Coronary artery (tissue), 2 donors: Measurements from ENCODE around the gene RIPPLY2.

Experiments
- DNase-seq: peaks from one replicate; pipeline ENCODE4 v3.0.0-alpha.2; 2017; ENCODE audit warnings: low spot score
- H3K27ac ChIP-seq, 2 donors: fragments of 200-600 bp; sonication (generic); one replicate each; pipeline ENCODE4 v1.5.1; 2016 to 2019
- H3K4me3 ChIP-seq: fragments of 200-600 bp; sonication (generic); 2 replicates; pipeline ENCODE4 v1.5.1; 2016; ENCODE audit warnings: mild to moderate bottlenecking, moderate library complexity
- TF ChIP-seq, protein P1 (sequence below): fragments of 200-600 bp; sonication (generic); IDR thresholded peaks from one replicate; pipeline ENCODE4 v1.5.1; 2019; ENCODE audit warnings: antibody characterized with exemption

Gene RIPPLY2

DNA sequence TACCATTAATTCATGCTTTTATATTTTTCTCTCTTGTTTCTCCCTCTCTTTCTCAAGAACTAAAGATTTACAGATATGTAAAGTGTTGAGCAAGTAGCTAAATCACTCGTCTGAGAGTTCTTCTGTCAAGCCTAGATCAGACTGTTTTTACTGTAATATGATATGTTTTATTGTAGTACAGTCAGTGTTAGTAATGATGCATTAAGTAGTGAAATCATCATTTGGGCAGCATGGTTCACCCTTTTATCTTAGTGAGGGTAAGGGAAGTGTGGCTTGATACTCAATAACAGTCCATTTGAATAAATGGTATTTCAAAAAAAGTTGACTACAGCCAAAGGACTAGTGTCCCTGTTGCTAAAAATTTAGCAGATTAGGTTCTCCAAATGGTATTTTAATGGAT, 15.5 kb downstream of the RIPPLY2 start:
- TF ChIP-seq, protein P1, sequence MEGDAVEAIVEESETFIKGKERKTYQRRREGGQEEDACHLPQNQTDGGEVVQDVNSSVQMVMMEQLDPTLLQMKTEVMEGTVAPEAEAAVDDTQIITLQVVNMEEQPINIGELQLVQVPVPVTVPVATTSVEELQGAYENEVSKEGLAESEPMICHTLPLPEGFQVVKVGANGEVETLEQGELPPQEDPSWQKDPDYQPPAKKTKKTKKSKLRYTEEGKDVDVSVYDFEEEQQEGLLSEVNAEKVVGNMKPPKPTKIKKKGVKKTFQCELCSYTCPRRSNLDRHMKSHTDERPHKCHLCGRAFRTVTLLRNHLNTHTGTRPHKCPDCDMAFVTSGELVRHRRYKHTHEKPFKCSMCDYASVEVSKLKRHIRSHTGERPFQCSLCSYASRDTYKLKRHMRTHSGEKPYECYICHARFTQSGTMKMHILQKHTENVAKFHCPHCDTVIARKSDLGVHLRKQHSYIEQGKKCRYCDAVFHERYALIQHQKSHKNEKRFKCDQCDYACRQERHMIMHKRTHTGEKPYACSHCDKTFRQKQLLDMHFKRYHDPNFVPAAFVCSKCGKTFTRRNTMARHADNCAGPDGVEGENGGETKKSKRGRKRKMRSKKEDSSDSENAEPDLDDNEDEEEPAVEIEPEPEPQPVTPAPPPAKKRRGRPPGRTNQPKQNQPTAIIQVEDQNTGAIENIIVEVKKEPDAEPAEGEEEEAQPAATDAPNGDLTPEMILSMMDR = no peak
- no peak overlapping the region for H3K4me3 ChIP-seq
- DNase-seq = no peak
- no peak overlapping the region for H3K27ac ChIP-seq

DNA sequence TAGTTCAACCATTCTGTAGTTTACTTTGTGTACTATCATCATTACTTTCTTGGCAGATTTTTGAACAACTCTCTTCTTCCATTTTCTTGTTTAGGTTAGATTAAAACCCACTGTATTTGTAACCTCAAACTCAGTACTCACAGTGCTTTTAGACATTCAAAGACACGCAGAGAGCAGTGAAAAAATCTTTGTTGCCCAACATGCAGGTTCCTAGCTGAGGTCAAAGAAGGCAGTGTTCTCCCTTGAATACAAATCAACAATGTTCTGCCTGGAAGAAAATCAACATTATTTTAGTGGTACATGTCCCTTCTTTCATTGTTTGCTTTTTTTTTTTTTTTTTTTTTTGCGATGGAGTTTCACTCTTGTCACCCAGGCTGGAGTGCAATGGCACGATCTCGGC, 17.5 kb downstream of the RIPPLY2 start:
- no peak for DNase-seq
- Histone ChIP-seq H3K27ac (no peak overlapping the region), H3K4me3 (no peak overlapping the region)
- TF ChIP-seq, protein P1 = no peak

DNA sequence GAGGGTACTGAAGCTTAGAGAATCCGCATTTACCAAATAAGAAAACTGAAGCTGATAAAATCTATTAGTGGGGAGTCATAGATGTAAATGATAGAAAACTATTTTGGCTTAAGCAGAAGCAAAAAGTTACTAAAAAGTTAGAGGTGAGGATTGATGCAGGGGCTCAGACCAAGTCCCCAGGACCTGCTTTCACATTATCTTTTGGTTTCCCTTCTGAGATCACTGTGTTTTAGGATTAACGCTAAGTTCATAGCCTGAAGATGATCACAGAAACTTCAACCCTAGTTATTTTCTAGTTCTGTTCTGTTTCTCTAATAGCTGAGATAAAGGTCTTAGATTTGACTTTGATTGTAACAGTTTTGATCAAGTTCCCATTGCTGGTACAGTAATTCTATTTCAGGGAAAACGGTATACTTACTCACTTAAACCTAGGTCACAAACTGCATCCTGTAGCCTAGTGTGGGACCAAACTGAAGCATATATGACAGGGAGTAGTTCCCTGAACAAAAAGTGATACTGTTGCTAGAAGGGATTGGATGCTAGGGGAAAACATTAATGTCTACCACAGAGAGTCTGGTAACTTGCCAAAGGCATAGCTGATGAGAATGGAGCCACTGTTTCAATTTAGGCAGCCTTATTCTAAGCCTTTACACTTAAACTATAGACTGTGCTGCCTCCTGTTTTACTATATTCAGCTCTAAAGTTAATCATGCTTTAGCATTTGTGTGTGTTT, 19.4 kb downstream of the RIPPLY2 start:
- TF ChIP-seq, protein P1 = no peak
- H3K4me3 ChIP-seq = no peak overlapping the region
- DNase-seq = no peak
- no peak overlapping the region for H3K27ac ChIP-seq

DNA sequence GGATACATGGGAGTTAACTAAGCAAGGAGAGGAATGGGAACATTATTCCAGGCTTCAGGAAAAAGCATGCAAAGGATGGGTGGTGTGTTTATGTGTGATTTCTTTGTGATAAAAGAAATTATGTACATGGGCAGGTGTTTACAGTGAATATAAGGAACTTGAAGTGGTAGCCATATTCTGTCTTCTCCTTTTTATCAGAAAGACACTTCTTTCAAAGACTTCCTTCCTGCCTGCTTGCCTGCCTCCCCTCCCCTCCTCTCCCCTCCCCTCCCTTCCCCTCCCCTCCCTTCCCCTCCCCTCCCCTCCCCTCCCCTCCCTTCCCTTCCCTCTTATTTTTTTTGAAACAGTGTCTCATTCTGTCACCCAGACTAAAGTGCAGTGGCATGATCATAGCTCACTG, 20.7 kb downstream of the RIPPLY2 start:
- Histone ChIP-seq H3K4me3 (no peak overlapping the region), H3K27ac (no peak overlapping the region)
- no peak for DNase-seq
- TF ChIP-seq, protein P1 = no peak

DNA sequence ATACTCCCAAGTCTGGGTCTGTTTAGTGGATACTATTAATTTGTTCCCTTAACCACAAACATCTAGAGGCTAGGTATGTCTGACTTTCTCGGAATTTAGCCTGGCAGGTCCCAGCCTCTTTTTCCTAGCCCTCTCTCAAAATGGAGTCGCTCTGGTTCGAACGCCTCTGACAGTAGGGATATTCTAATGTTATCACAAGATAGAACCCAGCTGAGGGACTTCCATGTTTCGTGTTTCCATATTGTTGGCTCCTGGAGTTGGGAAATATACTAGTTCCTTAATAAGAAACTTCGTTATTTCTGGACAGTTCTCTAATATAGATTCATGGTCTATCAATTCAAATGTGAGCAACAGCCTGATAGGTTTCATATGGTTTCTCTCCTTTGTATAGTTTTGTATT, 22.7 kb downstream of the RIPPLY2 start:
- no peak overlapping the region for H3K4me3 ChIP-seq
- no peak for DNase-seq
- no peak overlapping the region for H3K27ac ChIP-seq
- TF ChIP-seq, protein P1 = no peak

DNA sequence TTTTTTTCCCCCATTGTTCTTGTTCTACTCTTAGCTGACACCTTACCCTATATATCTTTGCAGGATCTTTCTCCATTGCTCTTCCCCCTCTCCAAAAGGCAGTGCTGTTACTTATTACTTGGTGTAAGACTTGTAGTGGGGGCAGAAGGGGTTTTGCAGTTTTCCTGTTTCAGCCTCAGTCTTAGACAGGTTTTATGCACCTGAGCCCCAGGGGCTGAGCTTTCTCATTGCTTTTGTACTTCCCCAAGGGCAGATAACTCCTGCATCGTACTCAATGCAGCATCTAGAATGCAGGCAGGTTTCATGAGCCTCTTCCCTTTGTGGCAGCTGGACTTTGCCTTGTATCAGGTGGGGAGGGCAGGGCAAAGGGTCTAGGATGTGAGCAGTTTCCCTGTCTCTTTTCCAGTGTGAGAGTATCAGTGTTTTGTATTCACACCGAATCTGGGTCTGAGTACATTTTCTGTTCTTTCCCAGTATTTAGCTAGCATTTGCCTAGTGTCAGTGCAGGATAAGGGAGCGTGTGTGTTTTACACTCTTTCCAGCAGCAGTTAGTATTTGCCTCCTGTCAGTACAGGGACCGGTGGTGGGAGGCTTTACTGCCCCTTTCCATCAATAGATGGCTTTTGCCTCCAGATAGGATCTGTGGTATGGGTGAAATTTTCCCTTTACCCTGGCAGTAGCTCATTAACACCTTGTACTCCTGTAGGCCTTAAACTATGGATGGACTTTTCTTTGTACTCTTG, 25.9 kb downstream of the RIPPLY2 start:
- Histone ChIP-seq H3K4me3 (no peak overlapping the region), H3K27ac (no peak overlapping the region)
- no peak for DNase-seq
- TF ChIP-seq, protein P1 = no peak

DNA sequence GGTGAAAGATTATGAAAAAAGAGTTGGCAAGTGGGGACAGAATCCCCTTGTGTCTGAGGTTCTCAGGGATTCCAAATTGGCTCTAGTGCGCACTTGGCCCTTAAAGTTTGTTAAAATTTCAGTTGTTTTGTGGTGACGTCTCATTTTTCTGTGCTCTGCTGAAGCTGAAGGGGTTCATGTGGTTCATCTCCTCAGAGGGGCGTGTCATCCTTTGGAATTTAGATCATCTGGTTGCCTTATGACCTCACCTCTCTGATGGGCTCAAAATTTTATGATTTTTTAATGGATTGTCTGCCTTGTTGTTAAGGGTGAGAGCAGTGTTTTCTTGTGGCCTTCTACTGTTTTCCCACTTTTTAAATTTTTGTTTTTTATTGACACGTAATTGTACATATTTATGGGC, 26.6 kb downstream of the RIPPLY2 start:
- Histone ChIP-seq H3K27ac (no peak overlapping the region), H3K4me3 (no peak overlapping the region)
- TF ChIP-seq, protein P1 = no peak
- DNase-seq = no peak
